ENCODE measurements around the gene BANK1. TPM values are rescaled to one million over a fixed set of nuclear protein-coding genes. Genes with fewer than 3 reads are reported as not detected.

The BANK1 gene
- total RNA-seq, 3 donors from 2014 or later (not counting 1 experiment from before 2014, with no cell fraction given): 2.1 to 3.0 (median 2.4) TPM

- H3K4me3 ChIP-seq (ENCODE audit: low read length): no peak overlapping the region
- Mint-ChIP-seq H3K4me3 (no peak overlapping the region), H3K9me3 (peaks cover 1 to 6% of the 10 kb centered on the region in 2 donors), H3K27ac (no peak overlapping the region), H3K27me3 (ENCODE audit: low read depth in 2 of 2) (no peaks in the 10 kb centered on the region), H3K36me3 (no peaks in the 10 kb centered on the region), H3K4me1 (no peaks in the 10 kb centered on the region)
- no peaks in the 10 kb centered on the region for H3K27me3 ChIP-seq (ENCODE audit: control insufficient read depth, insufficient read depth, low read length)
- H3K36me3 ChIP-seq (ENCODE audit: control insufficient read depth, insufficient read depth, low read length): no peaks in the 10 kb centered on the region
- H3K9me3 ChIP-seq (ENCODE audit: control insufficient read depth, insufficient read depth, low read length): no peaks in the 10 kb centered on the region
- H3K4me1 ChIP-seq (ENCODE audit: control insufficient read depth, insufficient read depth, low read length): no peaks in the 10 kb centered on the region
- WGBS (ENCODE audit: insufficient coverage): 33% methylated on average over 1 of the region's 1 CpG
- ATAC-seq (no peak), DNase-seq (no peak)
- TF ChIP-seq CTCF (IDR thresholded peaks at IDR 0.05): no peak
- intact Hi-C loops (cut with micrococcal nuclease): no loop called here
- H3K27ac ChIP-seq (ENCODE audit: low read length): no peak overlapping the region
Measured at GRCh38 chr4:101761405-101761804, 29.1 kb upstream of the BANK1 start.

- H3K4me1 Mint-ChIP-seq: no peaks in the 10 kb centered on the region
- no peaks in the 10 kb centered on the region for H3K4me1 ChIP-seq (ENCODE audit: control insufficient read depth, insufficient read depth, low read length)
- no peak overlapping the region for H3K27ac Mint-ChIP-seq
- H3K36me3 Mint-ChIP-seq: no peaks in the 10 kb centered on the region
- H3K36me3 ChIP-seq (ENCODE audit: control insufficient read depth, insufficient read depth, low read length): no peaks in the 10 kb centered on the region
- no peak overlapping the region for H3K4me3 Mint-ChIP-seq
- H3K9me3 ChIP-seq (ENCODE audit: control insufficient read depth, insufficient read depth, low read length): no peaks in the 10 kb centered on the region
- peaks cover 2 to 6% of the 10 kb centered on the region in 2 donors for H3K9me3 Mint-ChIP-seq
- 61% methylated on average over 2 of the region's 2 CpGs for WGBS (ENCODE audit: insufficient coverage)
- H3K27me3 ChIP-seq (ENCODE audit: control insufficient read depth, insufficient read depth, low read length): no peaks in the 10 kb centered on the region
- H3K27me3 Mint-ChIP-seq (ENCODE audit: low read depth in 2 of 2): no peaks in the 10 kb centered on the region
- no peak overlapping the region for H3K4me3 ChIP-seq (ENCODE audit: low read length)
- intact Hi-C loops (cut with micrococcal nuclease): no loop called here
- no peak for TF ChIP-seq CTCF (IDR thresholded peaks at IDR 0.05)
- ATAC-seq (no peak), DNase-seq (no peak)
- H3K27ac ChIP-seq (ENCODE audit: low read length): no peak overlapping the region
Measured at GRCh38 chr4:101762025-101762424, 28.5 kb upstream of the BANK1 start.

- DNase-seq: no peak
- Mint-ChIP-seq H3K4me3 (no peak overlapping the region), H3K27ac (no peak overlapping the region), H3K36me3 (no peaks in the 10 kb centered on the region), H3K27me3 (ENCODE audit: low read depth in 2 of 2) (no peaks in the 10 kb centered on the region), H3K4me1 (no peaks in the 10 kb centered on the region), H3K9me3 (peaks cover 2 to 6% of the 10 kb centered on the region in 2 donors)
- intact Hi-C loops (cut with micrococcal nuclease): no loop called here
- H3K36me3 ChIP-seq (ENCODE audit: control insufficient read depth, insufficient read depth, low read length): no peaks in the 10 kb centered on the region
- no peak overlapping the region for H3K27ac ChIP-seq (ENCODE audit: low read length)
- H3K4me3 ChIP-seq (ENCODE audit: low read length): no peak overlapping the region
- no peaks in the 10 kb centered on the region for H3K9me3 ChIP-seq (ENCODE audit: control insufficient read depth, insufficient read depth, low read length)
- no peaks in the 10 kb centered on the region for H3K4me1 ChIP-seq (ENCODE audit: control insufficient read depth, insufficient read depth, low read length)
- no peak for ATAC-seq
- TF ChIP-seq CTCF (IDR thresholded peaks at IDR 0.05): no peak
- no peaks in the 10 kb centered on the region for H3K27me3 ChIP-seq (ENCODE audit: control insufficient read depth, insufficient read depth, low read length)
- 77% methylated on average over 2 of the region's 2 CpGs for WGBS (ENCODE audit: insufficient coverage)
Measured at GRCh38 chr4:101762534-101762933, 28.0 kb upstream of the BANK1 start.

- H3K4me1 Mint-ChIP-seq: no peaks in the 10 kb centered on the region
- Histone ChIP-seq H3K27ac (ENCODE audit: low read length) (no peak overlapping the region), H3K27me3 (ENCODE audit: control insufficient read depth, insufficient read depth, low read length) (no peaks in the 10 kb centered on the region), H3K9me3 (ENCODE audit: control insufficient read depth, insufficient read depth, low read length) (no peaks in the 10 kb centered on the region), H3K36me3 (ENCODE audit: control insufficient read depth, insufficient read depth, low read length) (no peaks in the 10 kb centered on the region), H3K4me3 (ENCODE audit: low read length) (no peak overlapping the region), H3K4me1 (ENCODE audit: control insufficient read depth, insufficient read depth, low read length) (no peaks in the 10 kb centered on the region)
- 92% methylated on average over 1 of the region's 1 CpG for WGBS (ENCODE audit: insufficient coverage)
- H3K9me3 Mint-ChIP-seq: peaks cover 2 to 6% of the 10 kb centered on the region in 2 donors
- no peak for ATAC-seq
- no peak overlapping the region for H3K27ac Mint-ChIP-seq
- H3K27me3 Mint-ChIP-seq (ENCODE audit: low read depth in 2 of 2): no peaks in the 10 kb centered on the region
- DNase-seq: no peak
- no peak for TF ChIP-seq CTCF (IDR thresholded peaks at IDR 0.05)
- intact Hi-C loops (cut with micrococcal nuclease): no loop called here
- no peak overlapping the region for H3K4me3 Mint-ChIP-seq
- no peaks in the 10 kb centered on the region for H3K36me3 Mint-ChIP-seq
Measured at GRCh38 chr4:101763576-101763975, 27.0 kb upstream of the BANK1 start.
